ENCODE results near the gene TRAF3.

- TF ChIP-seq CREB1 (IDR thresholded peaks at IDR 0.05; ENCODE audit: low read depth) (no peak), FOXM1 (IDR thresholded peaks at IDR 0.05; ENCODE audit: borderline replicate concordance, low read depth) (no peak), EP300 (IDR thresholded peaks at IDR 0.05; ENCODE audit: borderline replicate concordance) (no peak), EGR1 (IDR thresholded peaks at IDR 0.05) (no peak), TCF12 (IDR thresholded peaks at IDR 0.05; ENCODE audit: low read depth) (no peak), RAD21 (IDR thresholded peaks at IDR 0.05; ENCODE audit: low read depth) (no peak), NFIC (IDR thresholded peaks at IDR 0.05) (no peak), YY1 (IDR thresholded peaks at IDR 0.05; ENCODE audit: low read depth) (no peak), MAX (IDR thresholded peaks at IDR 0.05) (no peak)
These were observed 177.0 kb downstream of the TRAF3 start for GRCh38 chr14:102954081-102954789.
